ENCODE measurements around the gene ADAP1.
A peak's percentile ranks its signal among the peaks of the same experiment; 100 is the strongest.

ADAP1 gene

GRCh38 chr7:959271-959670 is 4.8 kb upstream of the ADAP1 start:
- no peak for TF ChIP-seq CTCF (IDR thresholded peaks at IDR 0.05; ENCODE audit: control insufficient read depth, extremely low read depth, insufficient read depth)
- H3K4me3 ChIP-seq (ENCODE audit: low read depth, low read length) = no peak overlapping the region
- no peak for DNase-seq (ENCODE audit: low read depth)

- no peak for DNase-seq (ENCODE audit: low read depth)
- no peak for TF ChIP-seq CTCF (IDR thresholded peaks at IDR 0.05; ENCODE audit: control insufficient read depth, extremely low read depth, insufficient read depth)
- H3K4me3 ChIP-seq (ENCODE audit: low read depth, low read length) = no peak overlapping the region
Measured at GRCh38 chr7:958221-959200, 4.0 kb upstream of the ADAP1 start.

GRCh38 chr7:957418-958220 is 3.1 kb upstream of the ADAP1 start:
- no peak overlapping the region for H3K4me3 ChIP-seq (ENCODE audit: low read depth, low read length)
- TF ChIP-seq CTCF (IDR thresholded peaks at IDR 0.05; ENCODE audit: control insufficient read depth, extremely low read depth, insufficient read depth) = no peak
- DNase-seq (ENCODE audit: low read depth) = no peak

- no peak overlapping the region for H3K4me3 ChIP-seq (ENCODE audit: low read depth, low read length)
- no peak for DNase-seq (ENCODE audit: low read depth)
- no peak for TF ChIP-seq CTCF (IDR thresholded peaks at IDR 0.05; ENCODE audit: control insufficient read depth, extremely low read depth, insufficient read depth)
Measured at GRCh38 chr7:956031-956430, 1.6 kb upstream of the ADAP1 start.

GRCh38 chr7:953547-954327 is 743 bp downstream of the ADAP1 start:
- H3K4me3 ChIP-seq (ENCODE audit: low read depth, low read length) = peak overlapping the region; percentile 44
- DNase-seq (ENCODE audit: low read depth) = peak; percentile 17
- no peak for TF ChIP-seq CTCF (IDR thresholded peaks at IDR 0.05; ENCODE audit: control insufficient read depth, extremely low read depth, insufficient read depth)
